ENCODE data around the gene ODAD2. TPM values are rescaled to one million over a fixed set of nuclear protein-coding genes. Genes with fewer than 3 reads are reported as not detected.

The ODAD2 gene
- total RNA-seq, 2 donors from 2014 or later = 6.0 to 12.0 TPM

- Histone ChIP-seq H3K4me3 (ENCODE audit: low read length) (no peak overlapping the region), H3K9ac (ENCODE audit: extremely low read depth, low read length, poor library complexity, severe bottlenecking) (no peak overlapping the region), H3K27ac (ENCODE audit: low read depth, low read length) (no peak overlapping the region), H3K4me1 (ENCODE audit: control insufficient read depth, insufficient read depth, low read length) (no peaks in the 10 kb centered on the region), H3K27me3 (ENCODE audit: control insufficient read depth, insufficient read depth, low read length, poor library complexity, severe bottlenecking) (no peaks in the 10 kb centered on the region), H3K36me3 (ENCODE audit: control insufficient read depth, insufficient read depth, low read length) (no peaks in the 10 kb centered on the region), H3K9me3 (ENCODE audit: control insufficient read depth, low read length) (no peaks in the 10 kb centered on the region)
- no peak overlapping the region for H3K27ac Mint-ChIP-seq
- no peak overlapping the region for H3K4me3 Mint-ChIP-seq
- TF ChIP-seq, protein P1, sequence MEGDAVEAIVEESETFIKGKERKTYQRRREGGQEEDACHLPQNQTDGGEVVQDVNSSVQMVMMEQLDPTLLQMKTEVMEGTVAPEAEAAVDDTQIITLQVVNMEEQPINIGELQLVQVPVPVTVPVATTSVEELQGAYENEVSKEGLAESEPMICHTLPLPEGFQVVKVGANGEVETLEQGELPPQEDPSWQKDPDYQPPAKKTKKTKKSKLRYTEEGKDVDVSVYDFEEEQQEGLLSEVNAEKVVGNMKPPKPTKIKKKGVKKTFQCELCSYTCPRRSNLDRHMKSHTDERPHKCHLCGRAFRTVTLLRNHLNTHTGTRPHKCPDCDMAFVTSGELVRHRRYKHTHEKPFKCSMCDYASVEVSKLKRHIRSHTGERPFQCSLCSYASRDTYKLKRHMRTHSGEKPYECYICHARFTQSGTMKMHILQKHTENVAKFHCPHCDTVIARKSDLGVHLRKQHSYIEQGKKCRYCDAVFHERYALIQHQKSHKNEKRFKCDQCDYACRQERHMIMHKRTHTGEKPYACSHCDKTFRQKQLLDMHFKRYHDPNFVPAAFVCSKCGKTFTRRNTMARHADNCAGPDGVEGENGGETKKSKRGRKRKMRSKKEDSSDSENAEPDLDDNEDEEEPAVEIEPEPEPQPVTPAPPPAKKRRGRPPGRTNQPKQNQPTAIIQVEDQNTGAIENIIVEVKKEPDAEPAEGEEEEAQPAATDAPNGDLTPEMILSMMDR (conservative IDR thresholded peaks at IDR 0.05) = no peak
- H3K9me3 Mint-ChIP-seq = no peaks in the 10 kb centered on the region
- no peaks in the 10 kb centered on the region for H3K36me3 Mint-ChIP-seq (ENCODE audit: low read depth)
- H3K4me1 Mint-ChIP-seq = no peaks in the 10 kb centered on the region
- 87 to 89% methylated on average over 3 of the region's 3 CpGs for WGBS, 2 experiments (ENCODE audit: insufficient coverage in 1 of 2, insufficient read length in 1 of 2)
- DNase-seq = no peak
- H3K27me3 Mint-ChIP-seq (ENCODE audit: insufficient read depth) = no peaks in the 10 kb centered on the region
These were observed 164.4 kb downstream of the ODAD2 start for GRCh38 chr10:27834476-27834875.

- no peaks in the 10 kb centered on the region for H3K9me3 ChIP-seq (ENCODE audit: control insufficient read depth, low read length)
- no peak overlapping the region for H3K27ac ChIP-seq (ENCODE audit: low read depth, low read length)
- Mint-ChIP-seq H3K27ac (no peak overlapping the region), H3K4me1 (no peaks in the 10 kb centered on the region), H3K9me3 (no peaks in the 10 kb centered on the region), H3K27me3 (ENCODE audit: insufficient read depth) (no peaks in the 10 kb centered on the region), H3K4me3 (no peak overlapping the region), H3K36me3 (ENCODE audit: low read depth) (no peaks in the 10 kb centered on the region)
- WGBS, 2 experiments (ENCODE audit: insufficient coverage in 1 of 2, insufficient read length in 1 of 2) = 93 to 100% methylated on average over 4 to 6 of the region's 6 CpGs
- no peaks in the 10 kb centered on the region for H3K4me1 ChIP-seq (ENCODE audit: control insufficient read depth, insufficient read depth, low read length)
- TF ChIP-seq, protein P1 (conservative IDR thresholded peaks at IDR 0.05) = peak; percentile 18
- DNase-seq = no peak
- H3K27me3 ChIP-seq (ENCODE audit: control insufficient read depth, insufficient read depth, low read length, poor library complexity, severe bottlenecking) = no peaks in the 10 kb centered on the region
- no peaks in the 10 kb centered on the region for H3K36me3 ChIP-seq (ENCODE audit: control insufficient read depth, insufficient read depth, low read length)
- no peak overlapping the region for H3K4me3 ChIP-seq (ENCODE audit: low read length)
- no peak overlapping the region for H3K9ac ChIP-seq (ENCODE audit: extremely low read depth, low read length, poor library complexity, severe bottlenecking)
These were observed 165.1 kb downstream of the ODAD2 start for GRCh38 chr10:27833792-27834191.

DNA sequence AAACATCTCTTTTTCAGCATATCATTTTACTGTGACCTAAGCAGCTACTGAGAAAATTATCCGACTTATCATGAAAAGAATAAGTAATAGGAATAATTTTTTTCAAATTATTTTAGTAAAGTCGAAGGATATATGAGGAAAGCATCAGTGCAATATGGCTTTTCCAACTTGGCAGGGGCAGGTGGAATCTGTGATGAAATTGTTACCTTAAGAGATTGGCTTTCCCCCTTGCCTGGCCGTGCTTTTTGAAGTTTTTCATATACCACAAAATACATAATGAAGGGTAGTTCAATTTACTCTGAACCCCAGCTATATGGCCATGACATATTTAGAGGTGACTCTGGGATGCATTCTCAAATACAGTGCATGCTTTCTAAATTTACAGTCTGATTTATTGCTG lies 166.1 kb downstream of the ODAD2 start:
- DNase-seq = no peak
- H3K4me1 ChIP-seq (ENCODE audit: control insufficient read depth, insufficient read depth, low read length) = no peaks in the 10 kb centered on the region
- no peak overlapping the region for H3K9ac ChIP-seq (ENCODE audit: extremely low read depth, low read length, poor library complexity, severe bottlenecking)
- H3K36me3 ChIP-seq (ENCODE audit: control insufficient read depth, insufficient read depth, low read length) = no peaks in the 10 kb centered on the region
- no peak overlapping the region for H3K27ac ChIP-seq (ENCODE audit: low read depth, low read length)
- no peaks in the 10 kb centered on the region for H3K9me3 ChIP-seq (ENCODE audit: control insufficient read depth, low read length)
- 54 to 80% methylated on average over 1 to 3 of the region's 3 CpGs for WGBS, 2 experiments (ENCODE audit: insufficient coverage in 1 of 2, insufficient read length in 1 of 2)
- H3K27ac Mint-ChIP-seq = no peak overlapping the region
- H3K9me3 Mint-ChIP-seq = no peaks in the 10 kb centered on the region
- H3K4me1 Mint-ChIP-seq = no peaks in the 10 kb centered on the region
- H3K4me3 ChIP-seq (ENCODE audit: low read length) = no peak overlapping the region
- no peaks in the 10 kb centered on the region for H3K27me3 ChIP-seq (ENCODE audit: control insufficient read depth, insufficient read depth, low read length, poor library complexity, severe bottlenecking)
- no peaks in the 10 kb centered on the region for H3K36me3 Mint-ChIP-seq (ENCODE audit: low read depth)
- no peak overlapping the region for H3K4me3 Mint-ChIP-seq
- TF ChIP-seq, protein P1 (conservative IDR thresholded peaks at IDR 0.05) = no peak
- no peaks in the 10 kb centered on the region for H3K27me3 Mint-ChIP-seq (ENCODE audit: insufficient read depth)

Data from endodermal cell (in vitro differentiated cells).